H1 (cell line): ENCODE measurements around the gene CPXM2. TPM values are rescaled to one million over a fixed set of nuclear protein-coding genes. Genes with fewer than 3 reads are reported as not detected.

Source experiments
- BRCA1 ChIP-seq: IDR thresholded peaks from 2 replicates; pipeline ENCODE4 v1.6.1; 2012; ENCODE audit warnings: low read depth, low read length, improper control_type of control experiment
- FOSL1 ChIP-seq: IDR thresholded peaks from 2 replicates; pipeline ENCODE4 v1.6.1; 2011; ENCODE audit warnings: mild to moderate bottlenecking, low read depth, low read length, moderate library complexity; ENCODE audit not compliant: insufficient read depth
- RNF2 ChIP-seq: fragments of 200-900, 300-1000 bp; sonication (generic); IDR thresholded peaks from 2 replicates; pipeline ENCODE4 v1.7.1; 2016; ENCODE audit warnings: borderline replicate concordance, low read depth, mild to moderate bottlenecking, antibody characterized with exemption, low read length; ENCODE audit not compliant: poor library complexity, severe bottlenecking; ENCODE audit errors: missing control alignments
- SP2 ChIP-seq: IDR thresholded peaks from 2 replicates; pipeline ENCODE4 v1.6.1; 2012; ENCODE audit warnings: mild to moderate bottlenecking, low read length, inconsistent platforms
- polyA plus RNA-seq, 7 experiments: library from polyadenylated mRNA; depleted of rRNA in 3 of 7; stranded (reverse) in 5 of 7; unstranded in 2 of 7; fragments of >200 nt in 5 of 7; fragments of 200-250 nt in 2 of 7; gene quantifications; 1 replicate in 5 of 7; 2 replicates in 1 of 7; 4 replicates in 1 of 7; pipeline versions ENCODE4 v1.2.1 to v1.2.3, GENCODE V29; 2011 to 2013; ENCODE audit warnings: missing spikeins in 2 of 7, mixed read lengths in 2 of 7
- total RNA-seq: library from RNA; stranded (reverse); fragmentation: NEBNext Ultra II Directional; extraction: Animal tissue kit (Norgen Biotek cat#: 25700); gene quantifications from 2 replicates; pipeline ENCODE4 v1.2.1, GENCODE V29; 2021

CPXM2 gene
- total and polyA plus RNA-seq, 2 of the 8 experiments (the other 6 are each of a cell fraction or from before 2014, with no cell fraction given): 2.4 to 2.9 TPM

GRCh38 chr10:123854498-123854897, 37.1 kb downstream of the CPXM2 start (continued):
- TF ChIP-seq SP2 (no peak), FOSL1 (no peak), RNF2 (no peak), BRCA1 (no peak)
